Measurements from ENCODE around the gene KRTAP10-5. TPM values are rescaled to one million over a fixed set of nuclear protein-coding genes. Genes with fewer than 3 reads are reported as not detected.
A peak's percentile ranks its signal among the peaks of the same experiment; 100 is the strongest.

Gene KRTAP10-5
- total and polyA plus RNA-seq, 9 of the 15 experiments (the other 6 are each of a cell fraction or from before 2014, with no cell fraction given): not detected

DNA sequence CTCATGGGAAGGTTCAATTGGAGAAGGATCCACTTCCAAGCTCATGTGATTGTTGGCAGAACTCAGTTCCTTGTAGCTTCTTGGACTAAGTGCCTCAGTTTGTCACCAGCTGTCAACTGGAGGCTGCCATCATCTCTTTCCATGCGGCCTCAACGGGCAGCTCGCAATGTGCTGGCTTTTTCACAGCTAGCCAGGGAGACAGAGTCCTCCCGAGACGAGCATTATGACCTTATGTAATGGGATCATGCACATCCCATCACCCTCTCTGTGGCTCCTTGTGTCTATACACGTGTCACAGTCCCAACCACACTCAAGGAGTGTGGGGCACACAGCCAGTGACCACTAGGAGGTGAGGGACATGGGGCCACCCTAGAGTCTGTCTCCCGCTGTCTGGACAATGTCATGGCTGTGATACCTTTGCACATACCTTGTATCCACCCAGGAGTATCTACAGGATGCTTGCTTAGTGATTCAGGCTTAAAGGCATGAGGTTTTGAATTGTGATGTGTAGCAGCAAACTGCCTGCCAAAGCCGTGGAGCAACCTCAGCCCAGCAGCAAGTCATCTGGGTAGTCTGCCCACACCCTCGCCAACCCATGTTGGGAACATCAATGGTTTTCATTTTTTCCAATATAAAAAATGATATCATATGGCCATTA is 15.8 kb upstream of the KRTAP10-5 start:
- Histone ChIP-seq H2AFZ (ENCODE audit: low read depth, low read length) (peak overlapping the region; percentile 28; the same call in 1 of the 2 replicates), H3K36me3 (ENCODE audit: control insufficient read depth, insufficient read depth, low read length) (no peaks in the 10 kb centered on the region), H3K4me3 (no peak overlapping the region), H3K9me3 (replicated peaks; ENCODE audit: control insufficient read depth, insufficient read depth, low read depth, low read length) (no peaks in the 10 kb centered on the region; the same call in 1 of the 2 replicates), H3K27me3 (ENCODE audit: control insufficient read depth in 2 of 2, insufficient read depth in 2 of 2, low read length in 2 of 2) (peaks cover 5 to 30% of the 10 kb centered on the region in 2 experiments; a peak in 4 of 5 replicates), H3K27ac (ENCODE audit: extremely low read depth, low read depth, low read length) (no peak overlapping the region), H3K4me1 (replicated peaks in 1 of 2; ENCODE audit: control insufficient read depth in 2 of 2, insufficient read depth in 2 of 2, low read length in 2 of 2) (peaks cover 24 to 29% of the 10 kb centered on the region in 2 experiments), H3K9ac (ENCODE audit: insufficient read depth in 1 of 2, low read depth in 2 of 2, low read length in 2 of 2) (no peak overlapping the region), H3K79me2 (ENCODE audit: control insufficient read depth, insufficient read depth, low read length) (no peaks in the 10 kb centered on the region), H3K9me1 (ENCODE audit: control insufficient read depth, insufficient read depth, low read length) (no peaks in the 10 kb centered on the region), H4K20me1 (replicated peaks; ENCODE audit: control insufficient read depth, insufficient read depth, low read length) (no peaks in the 10 kb centered on the region), H3K4me2 (ENCODE audit: insufficient read depth, low read length) (no peak overlapping the region)
- in situ Hi-C loops (cut with MboI): no loop called here
- ChIA-PET POLR2A (interaction anchor here (1.0 kb wide), 1 partner anchor 14 kb away, joined by 3 read pairs; no protein-coding TSS in a partner anchor), CTCF (ENCODE audit: low intra/inter-chr PET ratio) (no interaction called here)
- ATAC-seq (peak; percentile 16), FAIRE-seq (no peak), DNase-seq (ENCODE audit: extremely low read depth in 1 of 4, low spot score in 3 of 4) (no peak)
- WGBS (ENCODE audit: insufficient coverage, low coverage, missing lambda C conversion rate): 4% methylated on average over 9 of the region's 9 CpGs
- no TSS peak for BruUV-seq (replicated peaks)
- intact Hi-C loops (cut with micrococcal nuclease): no loop called here
- TF ChIP-seq RFX5 (IDR thresholded peaks at IDR 0.05; ENCODE audit: low read depth, low read length): no peak
- TF ChIP-seq, protein P1, sequence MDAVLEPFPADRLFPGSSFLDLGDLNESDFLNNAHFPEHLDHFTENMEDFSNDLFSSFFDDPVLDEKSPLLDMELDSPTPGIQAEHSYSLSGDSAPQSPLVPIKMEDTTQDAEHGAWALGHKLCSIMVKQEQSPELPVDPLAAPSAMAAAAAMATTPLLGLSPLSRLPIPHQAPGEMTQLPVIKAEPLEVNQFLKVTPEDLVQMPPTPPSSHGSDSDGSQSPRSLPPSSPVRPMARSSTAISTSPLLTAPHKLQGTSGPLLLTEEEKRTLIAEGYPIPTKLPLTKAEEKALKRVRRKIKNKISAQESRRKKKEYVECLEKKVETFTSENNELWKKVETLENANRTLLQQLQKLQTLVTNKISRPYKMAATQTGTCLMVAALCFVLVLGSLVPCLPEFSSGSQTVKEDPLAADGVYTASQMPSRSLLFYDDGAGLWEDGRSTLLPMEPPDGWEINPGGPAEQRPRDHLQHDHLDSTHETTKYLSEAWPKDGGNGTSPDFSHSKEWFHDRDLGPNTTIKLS (IDR thresholded peaks at IDR 0.05; ENCODE audit: borderline replicate concordance, low read depth): no peak
- no peak for TF ChIP-seq RB1 (IDR thresholded peaks at IDR 0.05; ENCODE audit: low read depth)
- TF ChIP-seq CBX3 (IDR thresholded peaks at IDR 0.05; ENCODE audit: borderline replicate concordance in 1 of 2, low read length in 2 of 2): peak in 1 of 2 experiments; percentile 77; a peak in 1 of 3 replicates
- no peak for TF ChIP-seq SREBF2 (CRISPR knock-in tag; IDR thresholded peaks at IDR 0.05)
- TF ChIP-seq ZNF583 (CRISPR knock-in tag; IDR thresholded peaks at IDR 0.05): no peak
- TF ChIP-seq DMBX1 (CRISPR knock-in tag; IDR thresholded peaks at IDR 0.05; ENCODE audit: borderline replicate concordance): peak; percentile 15; the same call in 1 of the 2 replicates
- TF ChIP-seq ETS2 (tag; IDR thresholded peaks at IDR 0.05; ENCODE audit: borderline replicate concordance, poor library complexity, severe bottlenecking): no peak
- no peak for TF ChIP-seq NR1H2 (CRISPR knock-in tag; IDR thresholded peaks at IDR 0.05)
- TF ChIP-seq, protein P2, sequence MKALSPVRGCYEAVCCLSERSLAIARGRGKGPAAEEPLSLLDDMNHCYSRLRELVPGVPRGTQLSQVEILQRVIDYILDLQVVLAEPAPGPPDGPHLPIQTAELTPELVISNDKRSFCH (CRISPR knock-in tag; IDR thresholded peaks at IDR 0.05): no peak
- TF ChIP-seq, protein P2 (tag; IDR thresholded peaks at IDR 0.05): peak; percentile 42; the same call in 1 of the 2 replicates
- no peak for TF ChIP-seq SP2 (IDR thresholded peaks at IDR 0.05; ENCODE audit: extremely low read depth, low read depth, low read length, poor library complexity, severe bottlenecking)
- TF ChIP-seq HCFC1 (IDR thresholded peaks at IDR 0.05; ENCODE audit: low read depth, low read length): no peak
- TF ChIP-seq, protein P3, sequence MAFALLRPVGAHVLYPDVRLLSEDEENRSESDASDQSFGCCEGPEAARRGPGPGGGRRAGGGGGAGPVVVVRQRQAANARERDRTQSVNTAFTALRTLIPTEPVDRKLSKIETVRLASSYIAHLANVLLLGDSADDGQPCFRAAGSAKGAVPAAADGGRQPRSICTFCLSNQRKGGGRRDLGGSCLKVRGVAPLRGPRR (CRISPR knock-in tag; IDR thresholded peaks at IDR 0.05): no peak
- TF ChIP-seq BHLHE40 (IDR thresholded peaks at IDR 0.05; ENCODE audit: low read length): no peak
- no peak for TF ChIP-seq BRF1 (IDR thresholded peaks at IDR 0.05; ENCODE audit: borderline replicate concordance, extremely low read depth, insufficient read length)
- no peak for TF ChIP-seq YY1 (IDR thresholded peaks at IDR 0.05; ENCODE audit: borderline replicate concordance in 1 of 3, control insufficient read depth in 1 of 3, extremely low read depth in 1 of 3, insufficient read depth in 3 of 3, insufficient read length in 1 of 3, insufficient replicate concordance in 2 of 3, low read depth in 1 of 3, low read length in 2 of 3)
- no peak for TF ChIP-seq HSF4 (CRISPR knock-in tag; IDR thresholded peaks at IDR 0.05; ENCODE audit: borderline replicate concordance)
- TF ChIP-seq NR2C2 (CRISPR knock-in tag; IDR thresholded peaks at IDR 0.05): no peak
- no peak for TF ChIP-seq NR2C2 (tag; IDR thresholded peaks at IDR 0.05)
